ENCODE results near the gene ANLN. TPM values are rescaled to one million over a fixed set of nuclear protein-coding genes. Genes with fewer than 3 reads are reported as not detected.

ANLN gene
- total and polyA plus RNA-seq, 2 donors from 2014 or later, result 0.17 to 1.2 TPM

DNA sequence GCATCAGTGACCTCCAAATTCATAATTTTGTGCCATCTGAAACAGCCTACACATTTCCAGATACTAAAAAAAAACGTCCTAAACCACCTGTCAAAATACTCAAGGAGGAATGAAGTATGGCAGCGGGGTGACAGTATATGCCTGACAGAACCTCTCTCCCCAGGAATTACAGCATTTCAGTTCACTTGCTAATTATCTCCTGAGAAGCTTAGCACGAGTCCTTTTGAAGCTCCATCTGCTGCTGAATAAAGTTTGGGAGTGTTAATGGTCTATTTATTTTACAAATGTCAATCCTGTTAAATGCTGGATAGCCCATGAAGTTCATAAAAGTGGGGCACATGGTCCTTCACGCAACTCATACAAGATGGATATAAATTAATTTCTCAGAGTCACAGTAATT, 29.4 kb upstream of the ANLN start:
- FAIRE-seq, result no peak

DNA sequence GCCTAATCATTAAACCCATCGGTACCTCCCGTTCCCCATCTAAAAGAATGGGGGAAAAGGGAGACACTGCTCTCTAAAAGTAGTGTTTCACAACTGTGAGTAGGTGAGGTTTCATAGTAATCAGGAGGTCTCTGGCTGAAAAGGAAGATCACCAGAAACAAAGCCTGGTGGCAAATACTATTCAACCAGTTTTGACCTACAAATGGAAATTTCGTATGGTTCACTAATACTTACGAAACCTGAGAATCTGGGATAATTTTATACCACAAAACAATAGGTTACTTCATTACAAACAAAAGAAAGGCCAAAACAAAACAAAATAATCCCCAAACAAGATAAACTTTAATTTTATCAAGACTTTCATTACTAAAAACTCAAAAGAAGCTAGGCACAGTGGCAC, 28.4 kb upstream of the ANLN start:
- no peak overlapping the region for H3K27ac ChIP-seq (ENCODE audit: low read depth in 2 of 2, low read length in 2 of 2)
- no peak overlapping the region for H3K9ac ChIP-seq (ENCODE audit: low read length in 3 of 3)
- no peak overlapping the region for H3K4me3 ChIP-seq (ENCODE audit: low read length in 3 of 3)
- FAIRE-seq, result no peak
- H3K9me3 ChIP-seq (ENCODE audit: control insufficient read depth in 2 of 3, insufficient read depth in 1 of 3, low read length in 3 of 3), result no peaks in the 10 kb centered on the region
- TF ChIP-seq, protein P1, sequence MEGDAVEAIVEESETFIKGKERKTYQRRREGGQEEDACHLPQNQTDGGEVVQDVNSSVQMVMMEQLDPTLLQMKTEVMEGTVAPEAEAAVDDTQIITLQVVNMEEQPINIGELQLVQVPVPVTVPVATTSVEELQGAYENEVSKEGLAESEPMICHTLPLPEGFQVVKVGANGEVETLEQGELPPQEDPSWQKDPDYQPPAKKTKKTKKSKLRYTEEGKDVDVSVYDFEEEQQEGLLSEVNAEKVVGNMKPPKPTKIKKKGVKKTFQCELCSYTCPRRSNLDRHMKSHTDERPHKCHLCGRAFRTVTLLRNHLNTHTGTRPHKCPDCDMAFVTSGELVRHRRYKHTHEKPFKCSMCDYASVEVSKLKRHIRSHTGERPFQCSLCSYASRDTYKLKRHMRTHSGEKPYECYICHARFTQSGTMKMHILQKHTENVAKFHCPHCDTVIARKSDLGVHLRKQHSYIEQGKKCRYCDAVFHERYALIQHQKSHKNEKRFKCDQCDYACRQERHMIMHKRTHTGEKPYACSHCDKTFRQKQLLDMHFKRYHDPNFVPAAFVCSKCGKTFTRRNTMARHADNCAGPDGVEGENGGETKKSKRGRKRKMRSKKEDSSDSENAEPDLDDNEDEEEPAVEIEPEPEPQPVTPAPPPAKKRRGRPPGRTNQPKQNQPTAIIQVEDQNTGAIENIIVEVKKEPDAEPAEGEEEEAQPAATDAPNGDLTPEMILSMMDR (IDR thresholded peaks at IDR 0.05; ENCODE audit: borderline replicate concordance, extremely low read depth, insufficient read depth), result no peak
- no peaks in the 10 kb centered on the region for H3K36me3 ChIP-seq (ENCODE audit: control insufficient read depth in 2 of 3, insufficient read depth in 3 of 3, low read length in 3 of 3)
- no peak for DNase-seq
- H3K4me1 ChIP-seq (ENCODE audit: control insufficient read depth in 2 of 3, insufficient read depth in 2 of 3, low read depth in 1 of 3, low read length in 3 of 3), result no peaks in the 10 kb centered on the region
- no peaks in the 10 kb centered on the region for H3K27me3 ChIP-seq (ENCODE audit: control insufficient read depth, insufficient read depth, low read length)
- intact Hi-C loops (cut with DNase I), result no loop called here

More for the DNA sequence above, 29.4 kb upstream of the ANLN start:
- intact Hi-C loops (cut with DNase I), result no loop called here
- H3K36me3 ChIP-seq (ENCODE audit: control insufficient read depth in 2 of 3, insufficient read depth in 3 of 3, low read length in 3 of 3), result no peaks in the 10 kb centered on the region
- no peaks in the 10 kb centered on the region for H3K4me1 ChIP-seq (ENCODE audit: control insufficient read depth in 2 of 3, insufficient read depth in 2 of 3, low read depth in 1 of 3, low read length in 3 of 3)
- H3K27ac ChIP-seq (ENCODE audit: low read depth in 2 of 2, low read length in 2 of 2), result no peak overlapping the region
- H3K27me3 ChIP-seq (ENCODE audit: control insufficient read depth, insufficient read depth, low read length), result no peaks in the 10 kb centered on the region
- H3K9ac ChIP-seq (ENCODE audit: low read length in 3 of 3), result no peak overlapping the region
- no peak overlapping the region for H3K4me3 ChIP-seq (ENCODE audit: low read length in 3 of 3)
- no peaks in the 10 kb centered on the region for H3K9me3 ChIP-seq (ENCODE audit: control insufficient read depth in 2 of 3, insufficient read depth in 1 of 3, low read length in 3 of 3)
- TF ChIP-seq, protein P1 (IDR thresholded peaks at IDR 0.05; ENCODE audit: borderline replicate concordance, extremely low read depth, insufficient read depth), result no peak
- DNase-seq, result no peak

DNA sequence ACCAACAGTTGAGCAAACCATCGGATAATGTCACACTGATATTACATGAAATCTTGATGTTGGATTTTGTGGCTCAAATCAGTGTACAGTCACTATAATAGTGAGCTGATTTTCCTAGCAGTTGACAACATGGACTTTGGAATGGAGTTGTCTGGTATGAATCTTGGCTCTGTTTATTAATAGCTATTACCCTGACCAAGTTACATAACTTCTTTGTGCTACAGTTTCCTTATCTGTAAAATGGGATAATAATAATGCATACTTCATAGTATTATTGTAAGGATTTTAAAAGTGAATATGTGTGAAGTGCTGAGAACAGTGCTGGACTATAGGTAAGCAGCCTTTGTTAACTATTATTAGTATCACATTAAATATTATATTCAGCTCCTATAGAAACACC, 26.1 kb upstream of the ANLN start:
- TF ChIP-seq, protein P1 (IDR thresholded peaks at IDR 0.05; ENCODE audit: borderline replicate concordance, extremely low read depth, insufficient read depth), result no peak
- peaks cover 0 to 2% (median 0%) of the 10 kb centered on the region in 3 donors for H3K4me1 ChIP-seq (ENCODE audit: control insufficient read depth in 2 of 3, insufficient read depth in 2 of 3, low read depth in 1 of 3, low read length in 3 of 3)
- H3K9ac ChIP-seq (ENCODE audit: low read length in 3 of 3), result no peak overlapping the region
- H3K36me3 ChIP-seq (ENCODE audit: control insufficient read depth in 2 of 3, insufficient read depth in 3 of 3, low read length in 3 of 3), result no peaks in the 10 kb centered on the region
- intact Hi-C loops (cut with DNase I), result no loop called here
- H3K9me3 ChIP-seq (ENCODE audit: control insufficient read depth in 2 of 3, insufficient read depth in 1 of 3, low read length in 3 of 3), result no peaks in the 10 kb centered on the region
- H3K27me3 ChIP-seq (ENCODE audit: control insufficient read depth, insufficient read depth, low read length), result no peaks in the 10 kb centered on the region
- no peak for DNase-seq
- FAIRE-seq, result no peak
- H3K4me3 ChIP-seq (ENCODE audit: low read length in 3 of 3), result no peak overlapping the region
- no peak overlapping the region for H3K27ac ChIP-seq (ENCODE audit: low read depth in 2 of 2, low read length in 2 of 2)

Measured in kidney (tissue), 14 donors.